ENCODE results near the gene EPB41. TPM values are rescaled to one million over a fixed set of nuclear protein-coding genes. Genes with fewer than 3 reads are reported as not detected.
A peak's percentile ranks its signal among the peaks of the same experiment; 100 is the strongest.

EPB41 gene
- total and polyA plus RNA-seq, 9 of the 15 experiments (the other 6 are each of a cell fraction or from before 2014, with no cell fraction given), result 3.7 to 213 (median 141) TPM

- TF ChIP-seq ZNF76 (CRISPR knock-in tag; IDR thresholded peaks at IDR 0.05; ENCODE audit: borderline replicate concordance) (no peak), EP400 (IDR thresholded peaks at IDR 0.05) (no peak), NCOA6 (IDR thresholded peaks at IDR 0.05) (no peak), NFATC3 (IDR thresholded peaks at IDR 0.05) (no peak), HDAC2 (IDR thresholded peaks at IDR 0.05) (no peak; the same call in 1 of the 2 replicates), E4F1 (CRISPR knock-in tag; IDR thresholded peaks at IDR 0.05; ENCODE audit: borderline replicate concordance) (no peak), ATF2 (CRISPR knock-in tag; IDR thresholded peaks at IDR 0.05) (no peak), CREB1 (IDR thresholded peaks at IDR 0.05) (peak; percentile 24; the same call in 1 of the 2 replicates), CREB1 (CRISPR knock-in tag; IDR thresholded peaks at IDR 0.05) (no peak), MYC (IDR thresholded peaks at IDR 0.05; ENCODE audit: low read depth, low read length) (peak; percentile 78), MYC (CRISPR knock-in tag; IDR thresholded peaks at IDR 0.05; ENCODE audit: borderline replicate concordance, low read depth) (no peak), RFX5 (IDR thresholded peaks at IDR 0.05; ENCODE audit: low read depth, low read length) (no peak), STAT5A (IDR thresholded peaks at IDR 0.05; ENCODE audit: borderline replicate concordance, low read length) (no peak), ZNF695 (CRISPR knock-in tag; IDR thresholded peaks at IDR 0.05) (no peak), PKNOX1 (IDR thresholded peaks at IDR 0.05) (no peak), RUNX1 (IDR thresholded peaks at IDR 0.05; ENCODE audit: low read depth) (no peak), ZNF696 (CRISPR knock-in tag; conservative IDR thresholded peaks at IDR 0.05) (no peak), MBD1 (CRISPR knock-in tag; IDR thresholded peaks at IDR 0.05) (no peak), ZNF212 (CRISPR knock-in tag; IDR thresholded peaks at IDR 0.05) (no peak), ZNF197 (CRISPR knock-in tag; IDR thresholded peaks at IDR 0.05; ENCODE audit: low read depth) (no peak), KLF10 (CRISPR knock-in tag; IDR thresholded peaks at IDR 0.05) (no peak), TGIF2 (CRISPR knock-in tag; IDR thresholded peaks at IDR 0.05) (no peak)
Measured at GRCh38 chr1:28914228-28915030, at the start of gene EPB41 (continued).
